HL-60 (cell line): ENCODE measurements around the gene DTNA.

Source experiments
- CTCF ChIP-seq: IDR thresholded peaks from one replicate; pipeline ENCODE4 v1.5.1; 2011; ENCODE audit warnings: low read length, control low read depth, inconsistent platforms; ENCODE audit not compliant: insufficient read depth
- POLR2AphosphoS5 ChIP-seq: IDR thresholded peaks from 2 replicates; pipeline ENCODE4 v1.6.1; 2012; ENCODE audit warnings: low read depth
- REST ChIP-seq: IDR thresholded peaks from 2 replicates; pipeline ENCODE4 v1.6.1; 2012; ENCODE audit warnings: low read depth; ENCODE audit not compliant: insufficient replicate concordance

DNA sequence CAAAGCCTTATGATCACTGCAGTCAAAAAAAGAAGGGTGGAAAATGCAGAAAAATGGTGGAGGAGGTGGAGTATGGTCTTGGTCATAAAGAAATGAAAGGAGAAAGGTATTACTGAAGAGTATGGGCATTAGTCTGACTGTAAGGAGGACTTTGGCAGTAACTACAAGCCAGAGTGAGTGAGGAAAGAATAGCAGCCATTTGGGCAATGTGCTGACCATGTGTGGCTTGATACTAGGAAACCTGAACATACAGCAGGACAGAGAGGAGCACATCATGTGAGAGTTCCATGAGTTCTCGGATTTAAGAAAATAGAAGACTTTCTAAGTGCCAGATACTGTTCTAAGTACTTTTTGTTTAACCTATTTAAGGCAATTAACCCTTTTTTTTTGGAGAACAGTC lies 8.5 kb downstream of the DTNA start:
- TF ChIP-seq POLR2AphosphoS5 = no peak
- TF ChIP-seq CTCF = no peak
- no peak for TF ChIP-seq REST
